Pons (tissue), 1 donor: Measurements from ENCODE around the gene CCBE1.

ENCODE experiments used
- DNase-seq: peaks from one replicate; pipeline ENCODE4 v3.0.0-alpha.2; 2016; ENCODE audit warnings: low spot score

Gene CCBE1

DNA sequence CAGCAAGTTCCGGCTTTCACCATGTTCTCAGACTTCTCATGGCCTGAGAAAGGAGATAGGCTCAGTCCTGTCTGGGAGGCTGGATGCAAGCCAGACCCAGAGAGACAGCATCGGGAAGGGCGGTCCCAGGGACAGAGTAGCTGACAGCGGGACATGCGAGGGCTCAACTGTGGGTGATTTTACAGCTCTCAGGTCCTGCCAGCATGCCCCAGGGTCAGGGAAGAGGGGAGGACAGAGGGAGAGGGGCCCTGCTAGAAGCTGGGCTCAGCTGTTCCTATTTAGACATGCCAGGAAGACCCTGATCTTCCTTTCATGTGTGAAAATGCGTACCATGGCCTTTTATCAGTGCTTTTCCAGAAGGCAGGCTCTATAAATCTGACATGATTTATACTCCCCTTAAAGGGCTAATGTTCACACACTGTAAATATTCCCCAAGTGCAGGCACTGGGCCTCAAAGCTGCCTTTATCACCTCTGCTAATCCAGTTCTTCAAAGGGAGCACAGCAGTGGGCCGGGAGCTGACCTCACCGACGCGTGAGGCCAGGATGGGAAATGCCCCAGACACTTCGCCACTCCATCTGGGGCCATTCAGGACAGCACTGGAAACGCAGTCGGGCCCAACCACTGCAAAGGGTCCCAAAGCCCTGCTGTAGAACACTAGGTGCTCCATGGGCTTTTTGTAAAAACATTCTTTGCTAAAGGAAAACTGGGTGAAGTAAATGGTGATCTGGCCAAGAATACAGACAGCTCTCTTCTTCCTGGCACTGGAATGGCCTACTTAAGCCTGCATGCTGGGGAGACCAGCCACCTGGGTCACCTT lies 242.1 kb downstream of the CCBE1 start:
- no peak for DNase-seq

DNA sequence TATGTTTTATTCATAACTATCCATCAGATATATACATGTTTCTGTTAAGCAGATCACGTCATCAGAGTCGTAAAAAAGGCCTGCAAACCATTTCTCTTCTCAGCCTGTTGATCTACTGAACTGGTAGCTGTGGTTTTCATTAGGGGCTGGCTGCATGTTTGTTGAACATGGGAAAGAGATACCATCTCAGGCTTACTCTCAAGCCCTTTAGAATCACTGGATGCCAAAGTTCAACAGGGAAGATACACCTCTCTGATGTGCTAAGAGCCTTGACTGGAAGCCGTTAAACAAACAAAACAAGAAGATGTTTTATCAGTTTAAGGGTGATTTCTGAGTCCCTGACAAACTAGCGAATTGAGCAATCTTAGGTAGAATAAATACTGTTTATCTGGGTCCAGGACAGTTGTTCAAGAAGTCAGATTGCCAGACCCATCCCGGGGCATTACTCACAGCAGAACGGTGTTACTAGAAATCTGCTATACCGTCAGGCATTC lies 243.7 kb downstream of the CCBE1 start:
- DNase-seq: no peak

DNA sequence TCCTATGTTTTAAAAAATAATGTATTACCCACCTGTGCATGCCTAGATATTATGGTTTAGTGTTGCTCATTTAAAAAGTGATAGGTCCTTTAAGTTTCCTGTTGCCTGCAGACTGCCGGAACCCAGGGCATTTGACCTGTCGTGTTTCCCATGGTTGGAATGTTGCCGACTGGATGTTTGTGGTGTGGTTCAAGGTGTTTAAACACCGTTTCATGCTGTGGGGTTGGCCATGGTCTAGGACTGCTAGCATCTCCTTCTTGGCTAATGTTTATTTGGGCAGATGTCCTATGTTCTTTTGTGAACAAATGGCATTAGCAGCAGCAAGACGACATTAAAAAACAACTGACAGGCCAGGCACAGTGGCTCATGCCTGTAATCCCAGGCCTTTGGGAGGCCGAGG lies 245.3 kb downstream of the CCBE1 start:
- DNase-seq: no peak

DNA sequence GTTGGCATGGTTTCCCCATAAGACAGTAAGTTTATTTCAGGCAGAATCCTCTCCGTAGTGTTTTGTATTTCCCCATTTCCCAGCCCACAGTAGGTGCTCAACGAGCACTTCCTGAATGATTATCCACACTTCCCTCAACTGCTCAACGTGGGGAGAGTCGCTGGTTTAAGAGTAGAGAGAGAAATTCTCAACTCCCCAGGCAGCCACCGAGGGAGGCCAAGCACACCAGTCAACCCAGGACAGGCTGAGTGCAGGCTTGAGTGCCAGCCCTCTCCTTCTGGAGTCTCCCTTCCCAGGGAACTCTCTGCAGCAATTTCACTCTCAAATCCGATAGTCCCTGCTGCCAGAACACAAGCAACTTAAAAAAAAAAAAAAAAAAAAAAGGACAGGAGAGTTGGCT lies 246.2 kb downstream of the CCBE1 start:
- DNase-seq: no peak

DNA sequence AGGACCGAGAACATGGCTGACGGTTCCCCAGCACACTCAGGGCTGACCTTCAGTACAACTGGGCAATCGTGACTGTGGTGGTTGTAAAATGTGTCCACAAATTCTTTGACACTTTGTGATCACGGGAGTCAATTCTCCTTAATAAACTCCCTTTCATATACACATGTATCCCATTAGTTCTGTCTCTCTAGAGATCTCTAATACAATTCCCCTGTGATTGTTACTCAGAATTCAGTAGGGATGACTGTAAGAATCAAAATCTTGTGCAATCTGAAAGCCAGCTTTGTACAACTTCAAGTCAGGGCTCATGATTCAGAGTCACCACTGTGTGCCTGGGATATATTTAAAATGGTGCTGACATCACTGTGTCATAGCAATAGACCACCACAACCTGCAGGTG lies 248.7 kb downstream of the CCBE1 start:
- no peak for DNase-seq

DNA sequence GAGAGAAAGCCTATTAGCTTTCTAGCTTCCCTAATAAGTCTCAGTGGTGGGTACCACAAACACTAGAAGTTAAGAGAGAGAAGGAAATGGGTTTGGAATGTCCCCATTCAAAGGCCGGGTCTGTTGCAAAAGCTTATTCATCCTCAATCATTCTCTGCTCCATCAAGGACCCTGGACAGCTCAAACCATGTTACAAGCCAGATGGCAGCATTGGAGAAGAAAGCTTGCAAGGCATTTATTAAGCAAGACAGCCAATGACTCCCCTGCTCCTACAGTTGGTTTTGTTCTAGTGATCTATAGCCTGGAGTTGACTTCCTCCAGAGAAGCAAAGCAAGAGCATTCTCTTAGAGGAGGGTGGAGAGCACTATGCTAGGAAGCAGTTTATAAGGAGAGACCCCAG lies 251.2 kb downstream of the CCBE1 start:
- no peak for DNase-seq

DNA sequence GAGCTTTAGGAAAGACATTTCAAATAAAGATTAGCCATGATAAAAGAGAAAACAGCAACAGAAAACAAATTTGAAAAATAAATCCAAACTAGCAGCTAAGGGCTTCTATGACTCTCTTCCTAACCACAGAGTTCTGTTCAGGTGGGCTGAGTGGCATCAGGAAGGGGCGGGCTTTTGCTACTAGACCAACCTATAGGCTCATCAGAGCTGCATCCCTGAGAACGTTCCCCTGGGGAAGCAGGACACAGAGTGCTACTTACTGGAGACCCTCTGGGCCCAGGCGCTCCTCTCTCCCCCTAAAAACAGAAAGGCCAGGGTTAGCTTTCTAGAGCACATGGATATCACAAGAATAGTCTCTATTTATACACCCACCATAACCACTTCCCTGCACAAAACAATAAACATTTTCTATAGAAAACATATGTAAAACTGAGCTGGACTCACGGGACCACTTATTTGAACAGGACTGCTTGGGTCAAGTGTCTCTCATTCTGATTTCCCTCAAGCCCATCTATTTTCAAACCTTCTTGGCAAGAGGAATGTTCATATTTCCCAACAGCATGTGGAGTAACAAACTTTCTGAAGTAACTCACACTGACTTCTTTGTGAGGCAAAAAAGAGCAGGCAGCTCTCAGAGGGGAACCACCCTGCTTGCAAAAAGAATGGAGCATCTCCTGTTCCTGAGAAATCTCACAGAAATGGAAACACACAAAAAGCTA lies 259.2 kb downstream of the CCBE1 start:
- no peak for DNase-seq

DNA sequence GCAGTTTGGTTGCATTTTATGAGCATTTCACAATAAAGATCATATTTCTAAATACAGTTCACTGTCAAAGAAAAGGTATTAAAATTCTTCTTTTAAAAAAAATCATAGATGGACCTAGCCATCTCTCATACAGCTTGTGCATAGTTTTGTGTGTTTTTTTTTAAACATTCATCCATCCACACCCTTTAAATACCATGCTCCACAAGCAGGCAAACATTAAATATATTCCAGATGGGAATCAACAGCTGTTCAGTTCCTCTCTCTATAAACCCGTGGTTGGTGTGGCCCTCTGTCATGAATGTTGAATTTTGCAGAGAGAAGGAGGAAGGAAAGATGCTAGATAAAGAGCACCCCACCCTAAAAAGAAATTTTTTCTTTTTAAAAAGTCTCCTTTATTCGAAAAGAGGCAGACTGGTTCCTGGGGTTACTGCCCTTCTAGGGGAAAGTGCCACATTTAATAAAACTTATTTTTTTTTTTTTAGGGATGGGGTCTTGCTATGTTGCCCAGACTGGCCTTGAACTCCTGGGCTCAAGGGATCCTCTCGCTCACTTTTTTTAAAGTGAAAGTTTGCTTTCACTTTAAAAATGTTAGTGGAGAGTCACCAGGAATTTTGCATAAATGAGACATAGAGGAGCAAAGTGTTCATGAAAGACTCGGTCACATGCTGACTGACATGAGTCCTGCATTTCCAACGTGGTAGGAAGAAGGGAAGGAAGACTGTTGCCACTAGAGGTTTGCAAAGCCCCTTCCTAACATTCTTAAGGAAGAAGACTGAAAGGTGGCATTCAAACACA lies 264.2 kb downstream of the CCBE1 start:
- no peak for DNase-seq

DNA sequence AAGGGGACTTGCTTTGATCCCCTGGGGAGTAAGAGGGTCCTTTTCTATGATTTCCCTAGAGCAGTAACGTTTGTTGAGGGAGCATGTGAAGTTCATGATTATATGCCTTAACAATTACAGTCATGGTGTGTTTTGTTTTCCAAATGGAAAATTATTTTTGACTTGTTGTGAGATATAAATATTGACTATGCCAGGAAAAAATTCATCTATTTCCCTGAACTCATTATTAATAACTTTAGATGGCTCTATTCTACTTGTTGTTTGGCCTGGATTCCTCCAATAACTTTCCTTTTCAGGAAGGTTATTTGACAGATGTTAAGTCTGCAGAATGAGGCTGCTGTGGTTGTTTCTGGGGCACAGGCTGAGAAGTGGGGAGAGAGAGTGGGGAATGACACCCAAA lies 266.1 kb downstream of the CCBE1 start:
- no peak for DNase-seq

DNA sequence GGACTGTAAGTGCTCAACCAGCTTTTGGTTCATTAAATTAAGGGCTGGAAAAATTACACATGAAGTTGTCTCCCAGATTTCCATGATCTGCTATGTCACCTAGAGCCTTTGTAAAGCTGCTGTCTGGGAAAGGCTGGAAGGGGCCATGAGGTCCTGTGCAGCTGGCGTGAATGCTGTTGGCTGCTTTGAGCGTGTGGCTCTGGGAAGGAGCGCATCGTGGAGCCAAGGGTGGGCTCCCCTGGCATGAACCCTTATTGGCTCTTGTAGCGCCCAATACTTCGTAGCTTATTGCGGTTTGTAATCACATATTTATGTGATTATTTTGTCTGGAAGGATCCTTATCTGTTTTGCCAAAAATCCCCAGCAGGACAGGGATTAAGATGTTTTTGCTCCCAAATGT lies 267.6 kb downstream of the CCBE1 start:
- no peak for DNase-seq

DNA sequence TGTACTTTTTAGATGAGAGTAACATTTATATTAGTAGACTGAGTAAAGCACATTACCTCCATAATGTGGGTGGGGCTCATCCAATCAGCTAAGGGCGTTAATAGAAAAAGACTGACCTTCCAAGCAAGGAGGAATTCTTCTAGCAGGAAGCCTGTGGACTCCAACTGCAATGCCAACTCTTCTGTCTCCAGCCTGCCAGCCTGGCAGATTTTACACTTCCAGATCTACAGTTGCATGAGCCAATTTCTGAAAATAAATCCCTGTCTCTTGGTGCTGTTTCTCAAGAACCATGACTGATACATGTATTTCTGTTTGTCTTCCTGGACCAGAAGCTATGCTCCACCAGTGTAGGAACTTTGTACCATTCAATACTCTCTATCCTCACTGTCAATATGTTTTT lies 269.2 kb downstream of the CCBE1 start:
- DNase-seq: no peak

DNA sequence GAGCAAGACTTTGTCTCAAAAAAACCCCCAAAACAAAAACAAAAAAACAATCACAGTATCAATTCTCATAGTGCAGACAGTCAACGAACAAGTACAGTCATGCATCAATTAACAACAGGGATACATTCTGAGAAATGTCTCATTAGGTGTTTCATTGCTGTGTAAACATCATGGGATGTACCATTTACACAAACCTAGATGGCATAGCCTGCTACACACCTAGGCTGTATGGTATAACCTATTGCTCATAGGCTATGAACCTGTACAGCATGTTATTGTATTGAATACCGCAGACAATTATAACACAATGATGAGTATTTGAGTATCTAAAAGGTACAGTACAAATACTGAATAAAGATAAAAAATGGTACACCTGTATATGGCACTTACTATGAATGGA lies 270.4 kb downstream of the CCBE1 start:
- DNase-seq: no peak

DNA sequence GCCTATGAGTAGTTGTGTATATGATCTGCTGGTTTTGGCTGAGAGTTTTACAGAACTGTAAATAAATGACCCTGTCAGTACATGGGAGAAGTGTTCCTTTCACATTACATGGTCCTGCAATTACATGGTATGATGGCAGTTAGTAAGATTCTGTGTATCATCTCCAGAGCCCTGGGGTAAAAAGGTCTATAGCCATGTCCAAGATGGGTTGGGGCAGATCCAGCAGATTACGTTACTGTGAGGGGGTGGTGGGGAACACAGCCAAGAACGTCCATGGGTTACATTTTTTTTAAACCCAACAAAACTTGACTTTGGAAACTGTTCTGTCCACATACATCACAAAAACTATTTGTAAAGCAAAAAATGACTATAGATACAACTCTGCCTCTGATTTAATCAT lies 274.0 kb downstream of the CCBE1 start:
- no peak for DNase-seq

DNA sequence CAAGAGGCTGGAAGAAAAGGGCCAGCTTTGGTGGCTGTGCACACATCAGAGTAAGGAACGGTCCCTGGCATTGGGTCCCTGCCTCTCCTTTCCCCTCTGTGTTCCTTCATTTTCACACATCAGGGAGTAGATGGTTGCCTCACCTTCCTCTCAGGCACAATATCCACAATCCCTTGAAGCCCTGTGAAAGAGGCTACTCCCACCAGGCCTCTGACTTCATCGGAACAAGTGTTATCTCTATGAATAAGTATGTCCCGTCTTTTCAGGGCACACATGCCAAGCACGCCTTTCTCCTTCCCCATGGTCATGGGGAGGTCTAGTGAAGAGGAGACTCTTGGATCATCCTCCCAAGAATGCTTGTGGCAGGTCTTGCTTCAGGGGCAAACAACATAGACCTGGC lies 277.0 kb downstream of the CCBE1 start:
- DNase-seq: no peak

DNA sequence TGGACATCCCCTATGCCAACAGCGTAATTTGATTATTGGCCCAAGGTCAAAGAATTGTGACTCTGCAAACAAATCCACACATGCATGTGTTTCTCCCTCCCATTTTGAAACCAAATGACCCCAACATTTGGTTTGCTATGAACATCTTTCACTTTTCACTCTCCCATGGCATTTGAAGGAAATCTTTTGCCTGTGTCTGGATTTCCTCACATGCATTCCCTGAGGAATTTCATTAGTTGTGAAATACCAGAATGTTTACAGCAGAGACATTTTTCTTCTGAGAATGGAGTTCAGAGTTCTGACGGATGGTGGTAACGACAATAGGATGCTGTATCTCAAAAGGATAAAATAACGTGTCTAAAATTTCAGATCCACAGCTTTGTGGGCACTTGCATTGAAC lies 277.8 kb downstream of the CCBE1 start:
- DNase-seq: no peak

DNA sequence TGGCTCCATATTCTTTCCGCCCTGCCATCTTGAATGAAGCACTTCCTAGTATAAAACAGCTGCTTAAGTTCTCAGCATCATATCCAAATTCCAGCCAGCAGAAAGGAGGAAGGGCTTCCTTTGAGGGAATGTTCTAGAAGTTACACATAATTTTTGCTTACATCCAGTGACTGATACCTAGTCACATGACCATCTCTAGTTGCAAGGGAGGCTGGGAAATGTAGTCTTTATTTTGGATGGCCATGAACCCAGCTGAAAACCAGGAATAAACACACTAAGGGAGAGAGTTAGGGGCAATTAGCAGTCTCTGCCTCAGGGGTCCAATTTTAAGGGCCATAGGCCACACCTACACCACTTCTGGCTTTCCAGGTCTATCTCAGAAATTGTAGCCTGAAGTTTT lies 280.4 kb downstream of the CCBE1 start:
- no peak for DNase-seq

DNA sequence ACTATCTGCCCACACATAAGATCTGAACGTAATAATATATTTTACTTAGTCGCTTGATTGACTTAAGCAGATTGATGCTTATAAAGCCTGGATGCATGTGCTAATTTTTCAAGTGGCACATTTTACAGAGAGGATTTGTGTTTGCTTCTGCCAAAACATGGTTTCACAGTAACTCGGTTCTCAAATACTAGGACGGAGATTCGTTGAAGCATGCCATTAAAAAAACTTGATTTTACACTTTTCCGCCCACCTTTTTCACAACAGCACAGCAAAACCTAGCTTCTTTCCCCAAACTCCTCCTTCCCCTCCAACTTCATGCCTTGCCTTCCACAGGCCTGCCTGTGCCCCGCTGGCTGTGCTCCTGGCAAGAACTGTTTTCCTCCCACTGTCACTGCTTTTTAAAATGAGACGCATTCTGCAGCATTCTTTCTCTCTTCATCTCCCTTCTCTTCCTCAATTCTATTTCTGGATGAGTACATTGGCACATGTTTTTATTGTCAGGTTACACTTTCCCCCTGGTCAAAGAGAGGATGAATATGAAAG lies 283.0 kb downstream of the CCBE1 start:
- DNase-seq: no peak

DNA sequence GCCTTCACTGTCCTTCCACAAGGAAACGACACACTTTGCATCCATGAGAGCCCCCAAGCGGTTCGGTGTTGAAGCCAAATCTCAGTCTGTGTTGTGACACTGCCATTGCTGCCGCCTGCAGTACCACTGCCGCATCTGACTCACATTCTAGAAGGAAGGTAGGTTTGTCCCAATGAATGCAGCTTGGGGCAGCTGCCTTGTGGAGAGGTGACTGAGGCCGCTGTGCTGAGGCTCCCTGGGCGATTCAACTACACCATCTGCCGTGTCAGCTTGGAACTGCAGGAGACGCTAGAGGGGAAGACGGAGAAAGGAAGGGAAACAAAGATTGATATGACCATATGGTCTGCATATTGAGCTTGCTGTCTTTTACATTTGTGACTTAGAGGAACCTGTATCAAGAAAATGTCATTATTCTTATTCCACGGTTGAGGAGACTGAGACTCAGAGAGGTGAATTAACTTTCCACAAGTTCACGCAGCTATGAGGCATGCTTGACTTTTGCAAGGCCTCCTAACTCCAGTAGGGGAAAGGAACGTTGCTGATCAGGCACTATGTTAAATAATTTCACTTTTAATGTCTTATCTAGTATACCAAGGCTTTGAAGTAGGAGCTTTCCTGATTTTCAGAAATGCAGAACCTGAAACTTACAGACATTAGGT lies 294.7 kb downstream of the CCBE1 start:
- peak; percentile 58 for DNase-seq

DNA sequence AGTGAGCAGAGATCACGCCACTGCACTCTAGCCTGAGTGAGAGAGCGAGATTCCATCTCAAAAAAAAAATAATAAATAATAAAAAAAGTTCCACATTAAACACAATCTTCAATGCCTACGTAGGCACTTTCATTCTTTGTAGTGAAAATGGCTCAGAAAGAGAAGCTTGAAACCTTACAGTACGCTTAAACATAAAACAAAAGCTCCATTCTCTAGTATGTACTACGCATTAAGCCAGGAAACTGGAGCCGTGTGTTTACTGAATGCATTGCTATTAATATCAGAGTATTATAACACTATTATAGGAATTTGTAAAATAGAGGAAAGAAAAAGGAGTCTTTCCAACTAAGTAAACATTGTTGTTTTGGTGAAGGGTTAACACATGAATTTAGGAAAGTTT lies 296.8 kb downstream of the CCBE1 start:
- DNase-seq: no peak

DNA sequence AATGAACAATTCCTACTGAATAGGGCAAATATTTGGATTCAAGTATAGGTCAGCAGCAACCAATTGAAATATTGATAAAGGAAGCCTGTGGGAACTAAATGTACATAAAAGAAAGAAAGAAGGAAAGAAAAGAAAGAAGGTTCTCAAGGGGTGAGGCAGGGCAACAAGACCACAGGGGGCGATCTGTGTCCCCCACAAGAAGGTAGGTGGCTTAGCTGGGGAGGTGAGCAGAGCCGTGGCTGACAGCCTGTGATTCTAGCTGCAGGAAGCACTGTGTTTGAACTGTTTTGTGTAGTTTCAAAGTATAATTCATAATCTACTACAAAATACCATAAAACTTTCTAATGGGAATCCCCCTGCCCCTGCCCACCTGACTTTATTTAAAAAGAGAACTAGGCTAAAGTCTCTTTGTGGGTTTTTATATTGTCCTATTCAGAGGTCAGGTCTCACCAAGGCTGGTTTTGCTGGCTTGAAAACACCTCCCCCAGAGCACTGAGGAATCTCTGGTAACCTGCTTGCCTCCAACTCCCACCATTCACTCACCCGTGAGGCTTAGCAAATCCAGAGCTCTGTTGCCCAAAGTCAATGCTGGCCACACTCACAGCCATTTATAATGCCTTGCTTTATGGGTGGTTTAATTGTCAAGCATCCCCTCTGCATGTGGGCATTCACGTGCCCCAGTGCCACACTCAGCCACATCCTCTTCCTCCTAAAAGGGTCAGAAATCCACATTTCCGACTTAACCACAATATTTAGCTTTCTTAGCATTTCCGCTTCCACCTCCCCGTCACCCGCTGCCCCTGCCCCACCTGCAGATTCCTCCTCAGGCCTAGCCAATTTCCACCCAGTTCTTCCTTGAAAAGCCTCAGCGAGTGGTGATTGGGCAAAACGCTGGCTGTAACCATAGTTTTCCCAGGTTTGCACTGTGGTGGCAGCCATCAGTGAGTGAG lies 301.7 kb downstream of the CCBE1 start:
- DNase-seq: no peak

DNA sequence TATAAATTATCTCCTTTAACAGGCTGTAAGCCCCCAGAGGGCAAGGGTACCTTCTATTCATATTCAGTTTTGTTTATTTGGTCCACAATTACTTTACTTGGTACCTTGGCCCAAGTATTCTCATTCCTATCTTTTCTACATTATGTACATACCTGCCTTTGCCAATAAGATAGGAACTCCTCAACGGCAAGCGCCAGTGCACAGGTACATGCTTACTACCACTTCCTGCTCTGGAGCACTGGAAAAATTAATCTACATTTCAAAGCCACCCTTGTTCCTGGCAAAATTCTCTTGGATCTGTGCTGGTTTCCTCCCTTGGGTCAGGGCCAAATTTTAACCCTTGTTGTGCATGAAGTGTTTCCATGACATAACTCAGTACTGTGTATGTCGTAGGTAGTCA lies 303.8 kb downstream of the CCBE1 start:
- DNase-seq: no peak
